ENCODE measurements around the gene LSS.

The LSS gene

GRCh38 chr21:46138383-46138970 lies 90.1 kb downstream of the LSS start:
- no peak for DNase-seq (ENCODE audit: low read depth, low spot score)
